Activated T-helper 1 cell treated with anti-CD3 and anti-CD28 coated beads, Interleukin-2, amount 50 U/mL, for 16 hours (primary cell): ENCODE results near the gene CCDC134.

Experiments
- DNase-seq, 2 donors: peaks; one replicate each; pipeline ENCODE4 v3.0.0-alpha.2; 2020; ENCODE audit warnings: low read depth in 1 of 2, low spot score in 1 of 2

Gene CCDC134

DNA sequence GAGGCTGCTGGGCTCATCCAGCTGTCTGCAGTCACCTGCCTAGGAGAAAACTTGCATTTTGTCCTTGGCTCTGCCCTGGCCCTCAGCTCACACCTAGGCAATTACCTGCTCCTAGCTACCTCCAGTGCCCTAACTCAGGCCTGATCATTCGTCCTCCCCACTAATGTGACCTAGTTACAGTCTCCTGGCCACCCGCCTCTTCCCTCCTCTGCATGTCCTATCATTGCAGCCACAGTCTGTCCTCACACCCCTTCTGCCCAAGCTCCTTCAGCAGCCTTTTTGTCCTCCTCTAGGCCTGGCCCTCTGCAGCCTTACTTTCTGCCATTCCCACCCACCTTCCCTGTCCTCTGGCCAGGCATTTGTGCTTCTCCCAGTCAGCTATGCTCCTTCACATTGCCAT is 17.7 kb upstream of the CCDC134 start:
- no peak for DNase-seq

DNA sequence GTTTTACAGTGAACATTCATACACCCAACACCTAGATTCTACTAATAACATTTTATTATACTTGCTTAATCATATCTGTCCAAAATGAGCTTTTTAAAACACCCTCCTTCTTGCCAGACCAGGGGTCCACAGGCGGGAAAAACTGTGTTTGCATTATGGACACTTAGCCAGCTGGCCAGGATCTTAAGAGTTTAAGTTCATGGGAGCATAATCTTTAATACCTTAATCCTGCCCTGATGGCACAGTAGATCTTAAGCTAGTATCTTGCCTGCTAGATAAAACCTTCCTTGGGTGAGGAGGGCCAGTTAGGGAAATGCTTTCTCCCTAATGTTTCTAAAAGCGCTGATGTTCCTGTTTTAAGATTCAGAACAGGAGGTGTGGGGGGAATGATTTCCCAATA is 13.1 kb upstream of the CCDC134 start:
- no peak for DNase-seq

DNA sequence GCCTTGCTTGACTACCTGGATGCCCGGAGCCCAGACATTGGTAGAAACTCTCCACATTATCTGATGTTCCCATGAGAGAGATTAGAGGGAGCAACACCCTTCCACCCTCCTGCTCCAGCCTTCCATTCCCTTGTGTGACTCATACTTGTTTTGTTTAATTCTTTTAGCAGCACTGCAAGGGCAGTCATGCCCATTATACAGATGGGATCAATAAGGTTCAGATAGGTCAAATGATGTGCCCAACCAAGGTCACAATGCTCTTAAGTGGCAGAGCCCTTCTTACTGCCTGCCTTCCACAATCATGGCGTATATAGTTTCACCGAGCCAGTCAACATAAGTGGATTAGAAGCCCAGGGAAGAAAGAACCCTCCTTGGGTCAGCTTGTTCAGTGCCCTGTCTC is 6.6 kb upstream of the CCDC134 start:
- no peak for DNase-seq

DNA sequence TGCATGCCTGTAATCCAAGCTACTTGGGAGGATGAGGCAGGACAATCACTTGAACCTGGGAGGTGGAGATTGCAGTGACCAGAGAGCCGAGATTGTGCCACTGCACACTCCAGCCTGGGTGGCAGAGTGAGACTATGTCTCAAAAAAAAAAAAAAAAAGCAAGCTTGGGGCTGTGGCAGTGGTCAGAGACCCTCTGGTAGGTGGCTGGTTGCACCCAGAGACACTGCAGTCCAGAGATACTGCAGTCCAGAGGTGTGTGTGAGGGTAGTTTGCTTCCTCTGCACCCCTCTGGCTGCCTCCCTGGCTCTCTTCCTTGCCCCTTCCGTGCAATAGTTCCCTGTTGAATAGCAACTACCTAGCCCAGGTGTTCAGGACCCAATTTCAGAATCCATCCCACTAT is 1.7 kb upstream of the CCDC134 start:
- no peak for DNase-seq

DNA sequence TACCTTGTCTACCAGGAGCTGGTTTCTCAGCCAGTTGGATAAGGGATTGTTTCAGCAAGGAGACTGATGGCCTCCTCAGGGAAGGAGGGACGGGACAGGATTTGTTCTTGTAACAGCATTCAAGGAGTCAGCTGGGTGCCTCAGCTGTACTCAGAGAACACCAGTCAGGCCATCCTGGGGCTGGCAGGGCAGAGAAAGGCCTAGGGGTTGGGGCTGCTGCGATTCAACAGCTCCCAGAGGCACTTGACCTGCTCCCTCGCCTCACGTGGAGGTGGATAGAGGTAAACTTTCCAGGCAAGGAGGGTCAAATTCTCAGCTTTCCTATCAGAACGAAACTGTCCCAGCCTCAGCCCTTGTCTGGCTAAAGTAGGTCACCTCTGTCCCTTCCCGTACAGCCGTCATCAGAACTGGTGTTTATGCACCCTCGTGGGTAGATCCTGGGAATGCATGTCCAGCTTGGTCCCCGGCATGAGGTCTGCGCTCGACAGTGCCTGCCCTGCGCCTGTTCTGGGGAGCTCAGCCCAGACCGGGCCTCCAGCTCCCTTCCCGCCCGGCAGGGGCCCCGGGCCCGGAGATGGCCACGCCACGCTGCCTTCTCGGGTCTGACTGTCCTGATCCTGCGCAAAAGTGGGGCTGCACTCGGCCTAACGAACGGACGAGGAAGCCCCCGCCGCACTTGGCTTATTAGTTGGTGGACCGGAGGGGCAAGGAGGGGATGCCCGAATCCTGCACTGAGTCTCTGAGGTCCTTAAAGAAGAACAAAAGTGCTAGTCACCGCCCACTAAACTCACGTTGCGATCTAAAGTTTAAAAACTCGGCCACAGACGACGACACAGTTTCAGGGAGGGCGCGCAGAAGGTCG is 762 bp upstream of the CCDC134 start:
- peak in 1 of 2 donors; percentile 13 for DNase-seq

DNA sequence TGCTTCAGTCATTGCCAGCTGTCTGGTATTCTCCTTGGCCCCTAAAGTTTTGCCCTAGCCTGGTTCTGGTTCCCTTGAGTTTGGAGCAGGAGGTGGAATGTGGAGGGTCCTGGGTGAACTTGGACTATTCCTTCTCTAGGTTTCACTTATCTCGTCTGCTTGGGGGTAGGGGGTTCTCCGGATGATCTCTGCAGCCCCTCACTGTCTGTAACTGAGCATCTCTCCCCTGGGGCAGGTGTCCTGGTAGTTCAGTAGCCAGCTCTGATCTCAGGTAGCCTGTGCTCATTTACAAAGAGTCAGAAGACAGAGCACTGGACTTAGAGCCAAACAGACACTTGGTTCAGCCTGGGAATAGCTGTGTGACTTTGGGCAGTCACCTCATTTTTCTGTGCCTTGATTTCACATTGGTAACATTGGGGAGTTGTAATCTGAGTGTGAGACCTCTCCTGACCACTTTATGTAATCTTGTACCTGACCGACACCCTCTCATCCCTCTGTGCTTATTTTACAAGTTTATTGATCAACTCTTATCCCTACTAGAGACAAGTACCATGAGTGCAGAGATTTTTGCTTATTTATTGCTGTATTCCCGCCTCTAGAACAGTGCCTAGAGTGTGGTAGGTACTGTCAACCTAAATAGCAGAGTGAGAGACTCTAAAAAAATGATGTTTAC is 804 bp downstream of the CCDC134 start:
- DNase-seq: no peak

DNA sequence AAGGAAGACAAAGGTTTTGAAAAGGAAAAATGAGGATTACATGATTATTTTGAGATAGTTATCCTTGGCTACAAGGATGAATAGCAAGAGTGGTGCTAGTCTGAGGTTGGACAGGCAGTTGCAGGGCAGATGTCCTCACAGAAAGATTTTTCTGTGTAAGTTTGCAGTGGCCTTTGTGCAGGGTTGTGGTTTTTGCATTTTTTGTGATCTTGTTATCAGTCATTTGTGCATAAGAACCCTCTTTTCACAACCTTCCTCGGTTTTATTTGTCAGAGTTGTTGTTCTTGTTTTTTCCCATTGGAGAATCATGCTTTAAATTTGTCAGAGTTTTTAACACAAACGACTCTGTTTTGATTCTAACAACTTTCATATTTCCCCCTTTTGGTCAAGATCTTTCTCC is 1.4 kb downstream of the CCDC134 start:
- no peak for DNase-seq

DNA sequence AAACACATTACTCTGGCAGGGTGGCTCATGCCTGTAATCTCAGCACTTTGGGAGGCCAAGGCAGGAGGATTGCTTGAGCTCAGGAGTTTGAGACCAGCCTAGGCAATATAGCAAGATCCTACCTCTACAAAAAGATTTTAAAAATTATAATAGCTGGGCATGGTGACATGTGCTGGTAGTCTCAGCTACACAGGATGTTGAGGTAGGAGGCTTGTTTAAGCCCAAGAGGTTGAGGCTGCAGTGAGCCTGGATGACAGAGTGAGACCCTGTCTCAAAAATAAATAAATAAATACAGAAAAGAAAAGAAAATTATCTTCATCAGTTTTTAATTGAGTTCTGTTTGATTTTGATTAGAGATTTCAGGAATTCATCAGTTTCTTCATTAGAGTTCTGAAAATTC is 5.2 kb downstream of the CCDC134 start:
- DNase-seq: no peak

DNA sequence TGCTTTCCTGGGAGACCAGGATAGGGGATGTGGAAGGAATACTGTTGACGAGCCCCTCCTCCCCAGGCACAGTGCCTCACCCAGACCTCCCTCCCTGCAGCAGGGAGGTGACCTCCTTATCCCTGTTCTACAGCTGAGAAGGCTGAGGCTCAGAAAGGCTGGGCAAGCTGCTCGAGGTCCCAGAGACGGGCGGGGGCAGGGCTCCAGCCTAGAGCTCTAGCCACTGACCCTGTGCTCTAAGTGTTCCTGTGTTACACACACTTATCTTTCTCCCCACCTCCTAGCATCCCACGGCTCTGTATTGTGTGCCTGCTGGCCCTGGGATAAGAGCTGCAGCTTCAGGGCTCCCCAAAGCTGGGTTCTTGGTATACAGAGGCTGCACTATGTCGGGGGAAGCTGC is 7.9 kb downstream of the CCDC134 start:
- no peak for DNase-seq

DNA sequence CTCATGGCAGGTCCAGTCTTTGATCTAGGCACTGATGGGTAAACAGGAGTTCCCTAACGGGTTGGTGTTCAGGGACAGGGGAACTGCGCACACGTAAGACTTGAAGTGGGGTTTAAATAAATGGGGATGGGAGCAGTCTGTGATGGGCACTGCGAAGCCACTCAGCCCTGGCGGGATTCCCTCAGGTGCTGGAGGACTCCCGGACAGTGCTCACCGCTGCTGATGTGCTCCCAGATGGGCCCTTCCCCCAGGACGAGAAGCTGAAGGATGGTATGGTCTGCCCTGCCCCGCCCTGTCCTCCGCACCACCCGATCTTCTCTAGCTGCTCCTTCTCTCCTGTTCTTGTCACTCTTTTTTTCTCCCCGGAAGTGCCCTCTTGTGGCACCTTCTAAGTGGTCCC is 9.5 kb downstream of the CCDC134 start:
- no peak for DNase-seq

DNA sequence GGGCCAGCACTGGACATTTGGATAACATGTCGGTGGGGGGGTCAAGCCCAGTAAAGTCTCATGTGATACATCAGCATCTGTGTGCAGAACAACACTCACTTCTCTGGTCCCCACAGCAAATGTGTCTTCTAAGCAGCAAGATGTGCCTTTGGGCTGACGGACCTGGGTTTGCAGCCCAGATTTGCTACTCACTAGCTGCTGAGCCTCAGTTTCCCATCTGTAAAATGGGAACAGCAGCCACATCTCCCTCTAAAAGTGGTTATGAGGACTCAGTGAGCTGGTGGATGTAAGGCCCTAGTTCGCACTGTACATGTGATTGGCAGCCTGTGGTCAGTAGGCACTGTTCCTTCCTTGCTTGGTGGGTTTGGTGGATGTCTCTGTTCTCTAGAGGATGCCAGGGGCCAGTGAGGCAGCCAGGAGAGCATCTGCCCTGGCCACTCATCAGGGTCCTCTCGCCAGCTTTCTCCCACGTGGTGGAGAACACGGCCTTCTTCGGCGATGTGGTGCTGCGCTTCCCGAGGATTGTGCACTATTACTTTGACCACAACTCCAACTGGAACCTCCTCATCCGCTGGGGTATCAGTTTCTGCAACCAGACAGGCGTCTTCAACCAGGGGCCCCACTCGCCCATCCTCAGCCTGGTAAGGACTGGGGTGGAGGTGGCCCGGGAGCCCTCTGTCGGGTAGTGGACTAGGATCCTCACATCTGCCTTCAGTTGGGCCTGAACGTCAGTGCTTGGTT is 12.5 kb downstream of the CCDC134 start:
- DNase-seq: no peak

DNA sequence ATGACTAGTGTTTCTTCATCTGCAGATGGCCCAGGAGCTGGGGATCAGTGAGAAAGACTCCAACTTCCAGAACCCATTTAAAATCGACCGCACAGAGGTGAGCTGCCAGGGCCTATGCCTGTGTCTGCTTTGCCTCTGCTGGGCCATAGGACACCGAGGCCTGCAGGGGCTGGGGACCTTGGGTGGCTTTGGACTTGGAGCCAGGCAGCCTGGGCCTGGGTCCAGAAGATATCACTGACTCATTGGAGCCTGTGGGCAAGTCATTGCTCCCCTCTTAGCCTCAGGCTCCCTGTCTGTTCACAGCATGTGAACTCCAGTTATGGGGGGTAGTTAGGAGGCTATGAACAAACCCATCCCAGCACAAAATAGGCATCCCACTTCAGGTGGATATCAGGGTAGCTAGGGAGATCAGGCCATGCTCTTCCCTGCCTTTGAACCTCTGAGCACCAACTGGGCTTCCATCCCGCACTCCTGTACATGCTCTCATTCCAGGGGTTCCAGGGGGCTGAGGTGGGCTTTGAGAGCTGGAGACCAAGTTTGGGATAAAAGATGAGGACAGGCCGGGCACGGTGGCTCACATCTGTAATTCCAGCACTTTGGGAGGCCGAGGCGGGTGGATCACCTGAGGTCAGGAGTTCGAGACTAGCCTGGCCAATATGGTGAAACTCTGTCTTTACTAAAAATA is 13.4 kb downstream of the CCDC134 start:
- no peak for DNase-seq

DNA sequence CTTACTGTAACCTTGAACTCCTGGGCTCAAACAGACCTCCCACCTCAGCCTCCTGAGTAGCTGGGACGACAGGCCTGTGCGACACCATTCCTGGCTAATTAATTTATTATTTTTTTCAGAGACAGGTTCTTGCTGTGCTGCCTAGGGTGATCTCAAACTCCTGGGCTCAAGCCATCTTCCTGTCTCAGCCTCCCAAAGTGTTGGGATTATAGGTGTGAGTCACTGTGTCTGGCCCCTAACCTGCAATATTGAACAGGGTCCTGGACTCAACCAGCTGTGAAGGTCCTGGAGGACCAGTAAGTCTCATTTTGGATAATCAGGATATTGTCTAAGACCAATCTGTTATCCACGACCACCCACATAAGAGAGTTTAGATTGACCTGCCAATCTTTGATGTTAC is 15.2 kb downstream of the CCDC134 start:
- DNase-seq: no peak

DNA sequence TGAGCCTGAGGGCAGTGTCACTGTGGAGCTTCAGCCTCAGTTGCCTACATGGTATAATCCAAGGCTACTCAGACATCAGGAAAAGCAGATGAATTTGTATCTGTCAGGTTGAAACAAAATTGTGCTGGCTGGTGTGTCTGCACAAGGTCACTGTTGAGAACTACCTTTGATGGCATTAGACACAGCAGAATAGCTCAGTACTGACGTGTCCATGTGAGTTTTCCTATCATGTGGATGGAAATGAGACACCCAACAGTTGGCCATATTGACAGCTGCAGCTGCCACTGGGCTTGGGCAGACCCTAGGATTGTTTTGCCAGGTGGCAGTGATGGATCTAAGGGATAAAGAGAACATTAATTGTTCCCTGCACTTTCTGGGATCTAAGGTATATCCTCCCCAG is 15.8 kb downstream of the CCDC134 start:
- DNase-seq: no peak

DNA sequence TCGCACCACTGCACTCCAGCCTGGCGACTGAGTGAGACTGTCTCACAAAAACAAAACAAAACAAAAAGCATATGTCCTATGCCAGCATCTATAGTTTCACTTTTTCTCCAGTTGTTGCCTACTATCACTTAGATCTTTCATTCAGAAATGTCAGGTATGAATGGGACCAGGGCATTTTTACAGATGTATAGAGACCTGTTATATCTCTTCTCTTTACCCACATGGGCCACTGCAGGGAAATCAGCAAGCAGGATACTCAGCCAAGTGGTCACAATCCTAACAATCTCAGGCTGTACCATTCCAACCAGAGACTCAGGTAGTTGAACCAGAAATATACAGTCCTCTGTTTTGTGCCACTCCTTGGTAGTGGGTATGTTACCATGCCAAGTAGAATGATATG is 16.4 kb downstream of the CCDC134 start:
- no peak for DNase-seq

DNA sequence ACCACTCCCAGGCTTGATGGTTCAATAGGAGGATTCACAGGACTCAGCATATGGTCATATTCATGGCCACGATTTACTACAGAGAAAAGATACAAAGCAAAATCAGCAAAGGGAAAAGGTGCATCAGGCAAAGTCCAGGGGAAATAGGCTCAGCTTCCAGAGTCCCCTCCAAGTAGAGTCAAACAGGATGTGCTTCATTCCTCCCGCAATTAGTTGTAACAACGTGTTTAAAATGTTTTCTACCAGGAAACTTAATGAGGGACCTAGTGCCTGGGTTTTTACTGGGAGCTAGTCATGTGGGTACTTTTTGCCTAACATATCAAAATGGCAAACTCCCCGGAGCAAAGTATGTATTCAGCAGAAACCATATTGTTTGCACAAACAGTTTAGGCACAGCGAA is 17.5 kb downstream of the CCDC134 start:
- no peak for DNase-seq

DNA sequence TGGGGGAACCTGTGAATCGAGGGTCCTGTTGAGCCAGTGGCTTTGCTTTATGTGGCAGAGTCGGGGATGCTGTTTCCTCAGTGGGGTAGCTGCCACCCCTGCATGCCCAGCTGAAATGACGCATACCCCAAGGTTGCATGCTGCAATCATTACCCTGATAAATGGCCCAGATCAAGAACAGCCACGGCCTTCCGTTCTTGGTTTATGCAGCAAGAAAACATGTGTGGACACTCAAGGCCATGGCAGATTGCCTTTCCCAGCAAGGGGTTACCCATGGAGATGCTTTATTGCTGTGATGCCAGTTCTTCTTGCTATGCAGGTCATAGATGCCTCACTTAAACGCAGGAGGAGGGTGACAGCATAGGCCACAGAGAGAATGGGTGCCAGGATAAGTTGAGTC is 18.1 kb downstream of the CCDC134 start:
- no peak for DNase-seq

DNA sequence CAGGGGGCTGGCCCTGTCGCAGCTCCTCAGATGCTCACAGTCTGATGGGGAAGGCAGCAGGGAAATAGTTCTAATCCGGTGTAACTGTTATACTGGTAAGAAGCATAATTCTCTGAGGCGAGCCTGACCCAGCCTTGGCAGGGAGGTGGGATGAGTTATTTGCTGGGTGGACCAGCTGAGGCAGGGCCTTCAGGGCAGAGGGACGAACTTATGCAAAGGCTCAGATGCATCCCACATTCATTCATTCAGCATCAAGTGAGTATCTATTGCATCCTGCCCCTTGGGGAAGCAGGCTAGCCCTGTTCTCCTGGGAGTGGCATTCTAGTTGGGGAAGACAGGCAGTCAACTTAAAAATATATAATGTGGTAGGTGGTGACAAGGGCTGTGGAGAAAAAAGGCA is 18.8 kb downstream of the CCDC134 start:
- DNase-seq: no peak

DNA sequence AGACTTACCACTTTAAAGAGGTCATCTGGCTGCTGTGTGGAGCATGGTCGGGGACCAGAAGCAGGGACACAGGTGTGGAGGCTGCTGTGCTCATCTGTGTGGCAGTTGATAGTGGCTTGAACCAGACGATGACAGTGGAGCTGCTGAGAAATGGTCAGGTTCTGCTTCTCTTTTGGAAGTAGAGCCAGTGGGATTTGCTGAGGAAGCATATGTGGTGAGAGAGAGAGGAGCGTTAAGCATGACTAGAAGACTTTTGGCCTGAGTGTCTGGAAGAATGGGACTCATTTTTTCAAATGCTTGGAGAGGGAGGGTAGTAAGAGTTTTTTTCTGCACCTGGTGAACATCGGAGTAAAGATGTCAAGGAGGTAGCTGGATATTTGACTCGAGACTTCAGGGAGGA is 20.0 kb downstream of the CCDC134 start:
- DNase-seq: no peak

DNA sequence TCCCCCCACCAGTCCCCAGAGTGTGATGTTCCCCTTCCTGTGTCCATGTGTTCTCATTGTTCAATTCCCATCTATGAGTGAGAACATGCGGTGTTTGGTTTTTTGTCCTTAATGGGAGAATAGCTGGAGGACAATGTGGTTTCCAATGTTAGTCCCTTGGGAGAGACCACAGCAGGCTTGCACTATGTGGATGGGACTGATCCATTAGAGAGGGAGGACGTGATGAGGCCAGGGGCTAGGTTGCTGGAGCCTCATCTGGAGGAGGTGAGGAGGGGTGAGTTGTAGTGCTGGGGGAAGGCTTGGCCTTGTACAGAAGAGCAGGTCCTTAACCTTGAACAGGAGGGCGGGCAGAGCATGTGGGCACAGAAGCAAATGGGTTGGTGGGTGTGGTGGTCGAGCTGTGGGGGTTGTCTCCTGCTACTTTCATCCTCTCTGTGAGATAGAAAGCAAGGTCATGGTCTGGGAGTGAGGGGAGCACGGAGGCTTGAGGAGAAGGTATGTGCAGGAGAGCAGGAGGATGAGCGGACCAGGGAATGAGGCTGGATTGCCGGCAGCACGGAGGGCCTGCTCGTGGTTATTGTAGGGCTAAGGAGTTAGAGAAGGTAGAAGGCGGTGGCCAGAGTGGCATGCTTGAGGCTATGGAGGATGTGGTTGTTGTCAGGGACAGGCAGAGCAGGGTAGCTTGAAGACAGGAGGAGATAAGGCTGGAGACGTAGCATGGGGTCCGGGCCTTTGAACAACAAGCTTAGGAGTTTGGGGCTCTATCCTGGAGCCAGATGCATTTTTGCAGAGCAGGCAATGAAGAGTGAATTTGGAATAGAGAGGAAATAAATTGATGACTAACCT is 21.2 kb downstream of the CCDC134 start:
- DNase-seq: no peak
